Activated CD4-positive, alpha-beta T cell treated with anti-CD3 and anti-CD28 coated beads, Interleukin-2, amount 50 U/mL, for 16 hours (primary cell): ENCODE results near the gene TNFAIP3.
"Not testable (repeated sequence)": the region's sequence is repeated elsewhere in the genome, so short reads cannot be mapped to it uniquely, and the experiment has no call there.

Experiments used
- DNase-seq: peaks from one replicate; pipeline ENCODE4 v3.0.0-alpha.2; 2020

Gene TNFAIP3

DNA sequence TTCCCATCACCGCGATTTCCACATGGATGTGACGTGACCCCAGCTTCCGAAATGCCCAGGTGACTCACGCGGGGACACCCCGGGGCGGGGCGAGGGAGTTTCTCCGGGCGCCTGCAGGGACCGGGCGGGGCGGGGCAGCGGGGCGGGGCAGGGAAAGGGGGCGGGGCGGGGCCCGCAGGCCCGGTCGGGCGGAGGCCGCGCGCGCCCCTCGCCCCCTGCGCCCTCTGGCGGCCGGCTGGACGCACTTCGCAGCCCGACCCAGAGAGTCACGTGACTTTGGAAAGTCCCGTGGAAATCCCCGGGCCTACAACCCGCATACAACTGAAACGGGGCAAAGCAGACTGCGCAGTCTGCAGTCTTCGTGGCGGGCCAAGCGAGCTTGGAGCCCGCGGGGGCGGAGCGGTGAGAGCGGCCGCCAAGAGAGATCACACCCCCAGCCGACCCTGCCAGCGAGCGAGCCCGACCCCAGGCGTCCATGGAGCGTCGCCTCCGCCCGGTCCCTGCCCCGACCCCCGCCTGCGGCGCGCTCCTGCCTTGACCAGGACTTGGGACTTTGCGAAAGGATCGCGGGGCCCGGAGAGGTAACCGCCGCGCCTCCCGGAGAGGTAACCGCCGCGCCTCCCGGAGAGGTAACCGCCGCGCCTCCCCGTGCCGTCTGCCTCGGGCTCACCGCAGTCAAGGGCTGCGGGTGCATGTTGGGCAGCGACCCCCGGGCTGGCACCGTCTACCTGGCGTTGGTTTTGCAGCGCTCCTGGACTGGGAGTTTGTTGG, at the start of gene TNFAIP3:
Gene TNFAIP3, plus strand, starts transcription at position 346 of the 771 bp plus-strand sequence. CDS start 3,969 bp downstream, outside the sequence.
- peak; percentile 97 for DNase-seq

DNA sequence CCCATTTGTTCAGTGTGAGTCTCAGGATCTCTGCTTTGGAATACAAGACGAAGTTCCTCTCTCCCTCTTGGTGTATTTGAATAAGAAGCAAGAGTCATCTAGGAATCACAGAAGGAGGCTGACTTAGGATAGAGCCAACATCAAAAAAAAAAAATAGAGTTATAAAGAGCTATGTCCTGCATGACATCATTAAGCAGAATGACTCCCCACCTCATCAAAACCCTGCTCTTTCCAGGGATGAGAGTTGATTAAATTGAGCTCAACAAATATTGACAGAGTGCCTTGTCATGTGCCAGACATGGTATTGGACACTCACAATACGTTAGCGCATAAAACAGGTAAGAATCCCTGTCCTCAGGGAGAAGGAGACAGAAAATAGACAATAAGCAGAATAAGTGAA, 48.6 kb upstream of the TNFAIP3 start:
- DNase-seq = no peak

DNA sequence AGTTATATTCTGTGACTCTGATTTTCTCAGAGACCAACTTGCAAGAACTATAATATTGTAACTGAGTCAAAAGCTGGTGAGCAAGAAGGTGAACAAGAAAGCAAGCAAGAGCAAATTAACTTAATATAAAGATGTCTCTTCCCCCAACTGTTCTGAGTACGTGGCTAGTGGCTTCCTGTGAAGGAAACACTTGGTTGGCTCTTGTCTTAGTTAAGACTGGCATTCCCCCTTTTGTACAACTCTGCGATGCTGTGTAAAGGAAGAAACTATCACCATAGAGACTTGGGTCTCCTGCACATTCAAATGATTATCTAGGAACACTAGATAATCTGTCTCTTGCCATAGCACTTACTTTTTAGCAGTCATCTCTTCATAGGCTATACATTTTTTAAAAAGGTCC, 47.3 kb upstream of the TNFAIP3 start:
- DNase-seq = peak; percentile 67

- no peak for DNase-seq
These were observed 46.6 kb upstream of the TNFAIP3 start for GRCh38 chr6:137820425-137820824.

DNA sequence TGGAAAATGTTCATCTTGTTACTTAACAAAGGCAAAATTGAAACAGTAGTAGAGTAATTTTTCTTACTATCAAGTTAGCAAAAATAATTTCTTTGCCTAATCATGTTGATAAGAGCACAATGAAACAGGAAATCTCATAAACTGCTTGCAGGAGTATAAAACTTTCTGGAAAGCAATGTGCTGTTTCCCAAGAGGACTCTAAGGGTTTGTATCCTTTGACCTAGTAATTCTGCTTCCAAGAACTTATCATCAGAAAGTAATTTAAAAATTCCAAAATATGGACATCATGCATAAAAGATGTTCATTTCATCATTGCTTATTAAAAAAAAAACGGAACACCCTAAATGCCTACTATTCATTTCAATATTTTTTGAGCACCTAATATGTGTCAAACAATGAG, 46.1 kb upstream of the TNFAIP3 start:
- DNase-seq = no peak

DNA sequence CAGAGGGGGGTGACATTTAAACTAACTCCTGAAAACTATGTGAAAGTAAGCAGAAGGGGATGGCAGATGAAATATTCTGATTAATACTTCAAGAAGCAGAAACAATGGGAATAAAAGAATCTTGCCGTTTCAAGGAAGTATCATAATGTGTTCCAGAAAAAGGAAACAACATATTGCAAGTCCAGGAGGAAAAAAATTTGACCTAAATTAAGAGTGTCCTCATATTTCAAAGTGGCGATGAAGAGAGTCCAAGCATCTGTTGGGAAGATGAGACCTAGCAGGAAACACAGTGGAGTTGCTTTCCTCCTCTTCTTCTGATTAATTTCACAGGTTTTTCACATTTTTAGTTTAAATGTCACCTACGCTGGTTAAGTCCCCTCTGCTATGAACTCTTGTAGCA, 45.6 kb upstream of the TNFAIP3 start:
- DNase-seq = no peak

DNA sequence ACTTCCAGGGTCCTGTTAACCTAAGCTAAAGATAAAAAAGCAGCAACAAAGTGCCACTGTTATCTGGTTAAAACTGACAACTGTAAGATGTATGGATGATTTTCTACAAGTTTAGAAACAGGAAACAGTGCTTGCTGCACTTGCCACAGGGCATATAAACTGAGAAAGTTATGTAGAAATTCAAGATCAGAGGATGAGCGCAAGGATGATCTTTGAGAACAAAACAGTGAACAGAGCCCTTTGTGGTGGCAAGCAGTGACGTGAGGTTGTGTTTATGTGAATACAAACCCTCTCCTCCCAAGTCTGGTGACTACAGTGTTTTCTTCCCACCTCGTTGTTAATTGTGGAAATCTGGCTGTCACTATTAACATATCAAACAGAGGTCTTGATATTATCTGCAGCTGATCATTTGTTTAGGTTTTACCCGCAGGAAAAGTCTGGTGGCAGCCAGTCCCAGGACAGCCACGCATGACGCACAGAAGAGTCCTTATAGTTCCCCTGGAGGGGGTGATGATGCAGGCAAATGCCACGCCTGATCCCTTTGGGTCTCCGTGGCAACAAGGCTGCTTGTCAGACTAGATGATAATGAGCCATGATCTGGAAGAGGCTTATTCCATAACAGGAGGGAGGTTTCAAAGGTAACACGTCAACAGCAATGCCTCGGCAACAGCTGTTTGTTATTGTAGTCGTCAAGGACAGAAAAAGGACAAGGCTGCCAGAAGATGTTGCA, 43.1 kb upstream of the TNFAIP3 start:
- DNase-seq = peak; percentile 64

DNA sequence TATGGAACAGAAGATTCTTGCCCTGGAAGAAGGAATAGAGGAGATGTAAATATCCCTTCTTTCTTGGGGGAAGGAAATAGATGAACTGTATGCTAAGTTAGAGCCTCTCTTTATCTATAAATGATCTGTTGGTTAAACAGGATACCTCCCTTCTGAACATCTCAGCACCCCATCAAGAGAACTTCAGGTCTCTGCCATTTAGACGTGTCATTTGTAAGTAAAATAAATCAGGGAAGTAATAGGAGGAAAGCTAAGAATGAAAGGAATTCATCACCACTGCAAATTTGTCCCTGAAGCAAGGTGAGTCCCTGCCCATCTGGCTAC, 42.5 kb upstream of the TNFAIP3 start:
- no peak for DNase-seq

DNA sequence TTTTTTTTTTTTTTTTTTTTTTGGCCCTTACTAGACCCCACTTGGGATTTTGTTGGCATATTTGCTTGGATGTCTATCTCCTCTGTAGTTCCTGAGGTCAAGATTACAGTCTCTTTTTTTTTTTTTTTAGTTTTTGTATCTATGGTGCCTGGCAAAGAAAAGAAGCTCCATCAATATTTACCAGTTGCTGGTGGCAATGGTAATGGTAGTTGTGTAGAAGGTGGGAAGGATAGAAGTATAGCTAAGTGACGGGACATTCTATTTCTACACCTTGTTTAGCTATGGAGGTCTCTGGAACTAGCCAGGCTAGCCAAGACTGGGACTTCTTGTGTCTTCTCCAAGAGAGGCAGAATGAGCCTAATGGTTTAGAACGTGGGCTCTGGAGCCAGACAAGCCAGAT, 42.2 kb upstream of the TNFAIP3 start:
- no peak for DNase-seq

DNA sequence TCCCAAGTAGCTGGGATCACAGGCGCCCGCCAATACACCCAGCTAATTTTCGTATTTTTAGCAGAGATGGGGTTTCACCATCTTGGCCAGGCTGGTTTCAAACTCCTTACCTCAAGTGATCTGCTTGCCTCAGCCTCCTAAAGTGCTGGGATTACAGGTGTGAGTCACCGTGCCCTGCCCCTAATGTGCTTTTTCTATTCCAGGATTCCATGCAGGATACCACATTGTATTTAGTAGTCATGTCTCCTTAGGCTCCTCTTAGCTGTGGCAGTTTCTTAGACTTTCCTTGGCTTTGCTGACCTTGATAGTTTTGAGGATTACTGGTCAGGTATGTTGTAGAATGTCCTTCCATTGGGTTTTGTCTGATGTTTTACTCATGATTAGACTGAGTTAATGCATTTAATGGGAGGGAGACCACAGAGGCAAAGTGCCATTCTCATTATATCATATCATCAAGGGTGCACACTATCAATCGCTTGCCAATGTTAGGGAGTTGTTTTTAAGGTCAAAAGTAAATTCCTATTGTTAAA, 39.6 kb upstream of the TNFAIP3 start:
- no peak for DNase-seq

DNA sequence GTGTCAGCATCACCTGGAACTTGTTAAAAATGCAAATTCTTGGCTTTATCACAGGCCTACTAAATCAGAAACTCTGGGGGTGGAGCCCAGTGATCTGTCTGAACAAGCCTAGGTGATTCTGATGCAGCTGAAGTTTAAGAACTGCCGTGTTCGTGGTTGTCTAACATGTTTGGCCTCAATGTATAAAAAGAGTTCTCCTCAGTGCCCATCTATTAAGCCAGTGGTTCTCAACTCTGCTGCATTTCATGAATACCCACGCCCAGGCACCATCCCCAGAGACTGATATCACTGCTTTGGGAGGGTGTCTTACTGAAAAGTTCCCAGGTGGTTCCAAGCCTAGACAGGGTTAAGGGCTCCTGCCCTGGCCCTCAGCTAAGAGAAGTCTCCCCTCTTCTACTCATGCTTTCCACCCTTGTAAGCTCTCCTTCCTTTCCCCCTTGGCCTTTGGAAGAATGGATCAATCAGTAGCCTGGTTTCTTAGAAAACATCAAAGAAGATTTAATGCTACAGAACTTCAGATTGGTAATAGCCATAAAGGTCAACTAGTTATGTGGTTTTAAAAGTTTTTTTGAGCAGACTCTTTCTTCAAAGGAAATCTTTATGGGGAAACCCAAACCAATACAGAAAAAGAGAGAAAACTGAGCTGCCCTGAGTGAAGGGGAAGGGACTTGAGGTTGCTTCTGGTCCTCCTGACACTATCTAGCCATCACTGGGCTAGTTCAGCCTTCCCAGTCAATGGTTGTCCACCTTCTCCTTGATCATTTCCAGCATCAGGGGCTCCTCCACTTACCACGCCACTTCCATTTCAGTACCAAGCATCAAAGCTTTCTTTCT, 38.9 kb upstream of the TNFAIP3 start:
- peak; percentile 77 for DNase-seq

- DNase-seq = no peak
These were observed 37.4 kb upstream of the TNFAIP3 start for GRCh38 chr6:137829641-137830083.

- DNase-seq = peak; percentile 76
These were observed 36.5 kb upstream of the TNFAIP3 start for GRCh38 chr6:137830511-137830911.

- DNase-seq = no peak
These were observed 34.9 kb upstream of the TNFAIP3 start for GRCh38 chr6:137832110-137832509.

DNA sequence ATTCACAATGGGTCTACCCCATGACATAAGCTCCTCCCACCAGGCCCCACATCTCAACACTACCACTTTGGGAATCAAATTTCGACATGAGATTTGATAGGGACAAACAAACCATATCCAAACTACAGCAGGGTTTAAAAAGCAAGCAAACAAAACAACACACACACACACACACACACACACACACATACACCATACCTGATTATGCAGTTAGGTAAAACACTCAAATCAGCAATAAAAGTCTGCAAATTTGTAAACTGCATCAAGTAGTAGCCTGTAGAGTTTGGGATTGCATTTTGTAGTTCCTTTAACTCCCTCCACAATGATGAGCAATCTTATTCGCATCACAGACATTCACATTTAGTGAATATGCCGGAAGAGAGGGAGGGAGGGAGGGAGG, 32.6 kb upstream of the TNFAIP3 start:
- DNase-seq = no peak

DNA sequence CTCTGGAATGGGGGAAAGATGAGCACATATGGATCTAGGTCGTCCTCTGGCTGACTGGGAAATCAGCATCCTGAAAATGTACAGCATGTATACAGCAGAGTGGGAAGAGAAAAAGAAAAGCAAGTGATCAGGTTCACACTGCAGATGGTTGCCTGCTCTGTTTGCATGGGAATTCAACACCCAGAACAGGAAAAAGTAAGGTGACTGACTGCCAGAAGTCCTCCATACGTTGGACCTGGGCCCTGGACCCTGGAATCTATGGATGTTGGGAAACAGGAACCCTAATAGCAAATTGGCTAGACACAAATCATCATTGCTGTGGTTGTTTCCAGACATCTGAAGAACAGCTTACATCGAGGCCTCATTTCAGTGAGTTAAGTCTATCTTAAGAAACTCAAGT, 30.3 kb upstream of the TNFAIP3 start:
- no peak for DNase-seq

- not testable (repeated sequence) for DNase-seq
These were observed 29.0 kb upstream of the TNFAIP3 start for GRCh38 chr6:137838090-137838489.

GRCh38 chr6:137838597-137838996, 28.5 kb upstream of the TNFAIP3 start:
- DNase-seq = not testable (repeated sequence)

GRCh38 chr6:137839076-137839475, 28.0 kb upstream of the TNFAIP3 start:
- DNase-seq = no peak

GRCh38 chr6:137840252-137840651, 26.8 kb upstream of the TNFAIP3 start:
- DNase-seq = no peak

GRCh38 chr6:137843211-137843610, 23.8 kb upstream of the TNFAIP3 start:
- no peak for DNase-seq

- not testable (repeated sequence) for DNase-seq
These were observed 22.7 kb upstream of the TNFAIP3 start for GRCh38 chr6:137844327-137844726.

DNA sequence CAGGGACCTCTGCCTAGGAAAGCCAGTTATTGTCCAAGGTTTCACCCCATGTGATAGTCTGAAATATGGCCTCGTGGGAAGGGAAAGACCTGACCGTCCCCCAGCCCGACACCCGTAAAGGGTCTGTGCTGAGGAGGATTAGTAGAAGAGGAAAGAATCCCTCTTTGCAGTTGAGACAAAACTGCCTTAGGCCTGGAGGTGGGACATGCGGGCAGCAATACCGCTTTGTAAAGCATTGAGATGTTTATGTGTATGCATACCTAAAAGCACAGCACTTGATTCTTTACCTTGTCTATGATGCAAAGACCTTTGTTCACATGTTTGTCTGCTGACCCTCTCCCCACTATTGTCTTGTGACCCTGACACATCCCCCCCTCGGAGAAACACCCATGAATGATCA, 22.3 kb upstream of the TNFAIP3 start:
- DNase-seq = not testable (repeated sequence)
